Body of pancreas (tissue), 4 donors: ENCODE measurements around the gene GOPC. TPM values are rescaled to one million over a fixed set of nuclear protein-coding genes. Genes with fewer than 3 reads are reported as not detected.

ENCODE experiments used
- ATAC-seq: fragments of 150-250 bp; one replicate; pipeline ENCODE4 v1.9.1; 2016
- DNase-seq, 4 donors: peaks; one replicate each; pipeline ENCODE4 v3.0.0-alpha.2; 2019
- H3K27ac ChIP-seq, 4 donors: fragments of 200-600 bp; sonication (generic); 1 replicate in 3 of 4; 2 replicates in 1 of 4; pipeline versions ENCODE4 v1.5.1 to v1.6.1; 2016 to 2019; ENCODE audit warnings: mild to moderate bottlenecking in 1 of 4, mixed read lengths in 1 of 4, moderate library complexity in 1 of 4
- H3K27me3 ChIP-seq, 2 donors: fragments of 200-600 bp; sonication (generic); one replicate each; pipeline ENCODE4 v1.6.0; 2016; ENCODE audit warnings: mild to moderate bottlenecking in 1 of 2
- H3K36me3 ChIP-seq, 2 donors: fragments of 200-600 bp; sonication (generic); replicated peaks in 1 of 2; 2 replicates each; pipeline ENCODE4 v1.5.1; 2016; ENCODE audit warnings: low read depth in 2 of 2; ENCODE audit not compliant: insufficient read depth in 1 of 2
- H3K4me1 ChIP-seq: fragments of 200-600 bp; sonication (generic); one replicate; pipeline ENCODE4 v1.6.0; 2016
- H3K4me3 ChIP-seq, 2 donors: fragments of 200-600 bp; sonication (generic); 1 replicate in 1 of 2; 2 replicates in 1 of 2; pipeline ENCODE4 v1.5.1; 2016 to 2019
- H3K9me3 ChIP-seq, 3 donors: fragments of 200-600 bp; sonication (generic); 1 replicate in 2 of 3; 2 replicates in 1 of 3; pipeline ENCODE4 v1.5.1; 2016
- POLR2A ChIP-seq, 3 donors: fragments of 450-650 bp; IDR thresholded peaks; one replicate each; pipeline ENCODE4 v1.6.1; 2016; ENCODE audit warnings: antibody characterized with exemption in 3 of 3, mild to moderate bottlenecking in 2 of 3
- WGBS, 2 donors: methylation state at CpG; one replicate each; pipeline ENCODE4 v1.1.5; 2017; 5-methylcytosine and 5-hydroxymethylcytosine counted together
- intact Hi-C: fragments of 100-400 bp; cut with DNase I; formaldehyde crosslinking; loops from one replicate; pipeline ENCODE4 v1.15.1; 2023
- total RNA-seq, 2 donors: library from RNA; depleted of rRNA; stranded (reverse); fragments of >200 nt; gene quantifications; one replicate each; pipeline ENCODE4 v1.1.0, GENCODE V29; 2016
- TF ChIP-seq, protein P1 (sequence below), 7 experiments: fragments of 450-650 bp in 4 of 7; fragments of 200-600 bp in 3 of 7; sonication (generic) in 3 of 7; IDR thresholded peaks; one replicate each; pipeline ENCODE4 v1.5.1; 2016 to 2019; ENCODE audit warnings: antibody characterized with exemption in 7 of 7

Gene GOPC
- total RNA-seq, 2 donors from 2014 or later: 7.9 to 16.6 TPM

DNA sequence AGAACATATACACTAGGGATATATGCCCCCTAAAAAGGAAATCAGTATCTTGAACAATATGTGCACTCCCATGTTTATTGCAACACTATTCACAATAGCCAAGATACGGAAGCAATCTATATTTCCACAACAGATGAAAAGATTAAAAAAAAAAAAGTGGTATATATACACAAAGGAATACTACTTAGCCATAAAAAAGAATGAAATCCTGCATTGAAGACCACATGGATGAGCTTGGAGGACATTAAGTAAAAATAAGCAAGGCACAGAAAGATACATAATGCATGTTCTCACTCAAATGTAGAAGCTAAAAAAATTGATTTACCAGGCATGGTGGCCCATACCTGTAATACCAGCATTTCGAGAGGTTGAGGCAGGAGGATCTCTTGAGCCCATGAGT lies 4.6 kb downstream of the GOPC start:
- TF ChIP-seq, protein P1, sequence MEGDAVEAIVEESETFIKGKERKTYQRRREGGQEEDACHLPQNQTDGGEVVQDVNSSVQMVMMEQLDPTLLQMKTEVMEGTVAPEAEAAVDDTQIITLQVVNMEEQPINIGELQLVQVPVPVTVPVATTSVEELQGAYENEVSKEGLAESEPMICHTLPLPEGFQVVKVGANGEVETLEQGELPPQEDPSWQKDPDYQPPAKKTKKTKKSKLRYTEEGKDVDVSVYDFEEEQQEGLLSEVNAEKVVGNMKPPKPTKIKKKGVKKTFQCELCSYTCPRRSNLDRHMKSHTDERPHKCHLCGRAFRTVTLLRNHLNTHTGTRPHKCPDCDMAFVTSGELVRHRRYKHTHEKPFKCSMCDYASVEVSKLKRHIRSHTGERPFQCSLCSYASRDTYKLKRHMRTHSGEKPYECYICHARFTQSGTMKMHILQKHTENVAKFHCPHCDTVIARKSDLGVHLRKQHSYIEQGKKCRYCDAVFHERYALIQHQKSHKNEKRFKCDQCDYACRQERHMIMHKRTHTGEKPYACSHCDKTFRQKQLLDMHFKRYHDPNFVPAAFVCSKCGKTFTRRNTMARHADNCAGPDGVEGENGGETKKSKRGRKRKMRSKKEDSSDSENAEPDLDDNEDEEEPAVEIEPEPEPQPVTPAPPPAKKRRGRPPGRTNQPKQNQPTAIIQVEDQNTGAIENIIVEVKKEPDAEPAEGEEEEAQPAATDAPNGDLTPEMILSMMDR (IDR thresholded peaks at IDR 0.05): no peak
- no peak for TF ChIP-seq POLR2A (IDR thresholded peaks at IDR 0.05)
- intact Hi-C loops: no loop called here
- no peaks in the 10 kb centered on the region for H3K36me3 ChIP-seq
- H3K27ac ChIP-seq: no peak overlapping the region
- ATAC-seq: no peak
- DNase-seq: no peak
- peaks cover 21% of the 10 kb centered on the region for H3K4me1 ChIP-seq
- H3K4me3 ChIP-seq: no peak overlapping the region
- no peaks in the 10 kb centered on the region for H3K9me3 ChIP-seq
- 91 to 97% methylated on average over 2 of the region's 2 CpGs for WGBS, 2 donors
- no peaks in the 10 kb centered on the region for H3K27me3 ChIP-seq

DNA sequence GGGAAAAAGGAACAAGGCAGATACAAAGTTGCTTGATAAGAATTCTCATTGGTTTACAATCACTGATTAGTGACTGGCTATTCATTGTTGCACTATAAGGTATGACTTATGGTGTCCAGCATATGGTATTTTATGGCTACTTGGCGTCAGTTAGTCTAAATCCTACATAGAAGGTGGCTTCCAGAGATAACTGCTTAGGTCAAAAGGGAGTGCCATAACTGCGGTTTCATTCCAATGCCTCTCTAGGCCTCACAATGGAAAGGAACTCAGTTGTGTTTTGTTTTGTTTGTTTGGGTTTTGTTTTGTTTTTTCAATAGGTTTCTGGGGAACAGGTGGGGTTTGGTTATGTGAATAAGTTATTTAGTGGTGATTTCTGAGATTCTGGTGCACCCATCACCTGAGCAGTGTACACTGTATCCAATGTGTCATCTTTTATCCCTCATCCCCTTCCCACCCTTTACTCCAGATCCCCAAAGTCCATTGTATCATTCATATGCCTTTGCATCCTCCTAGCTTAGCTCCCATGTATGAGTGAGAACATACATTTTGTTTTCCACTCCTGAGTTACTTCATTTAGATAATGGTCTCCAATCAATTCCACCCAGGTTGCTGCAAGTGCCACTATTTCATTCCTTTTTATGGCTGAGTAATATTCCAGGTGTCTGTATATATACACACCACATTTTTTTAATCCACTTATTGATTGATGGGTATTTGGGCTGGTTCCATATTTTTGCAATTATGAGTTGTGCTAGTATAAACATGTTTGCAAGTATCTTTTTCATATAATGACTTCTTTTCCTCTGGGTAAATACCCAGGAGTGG lies 7.0 kb downstream of the GOPC start:
- Histone ChIP-seq H3K36me3 (no peaks in the 10 kb centered on the region), H3K4me3 (no peak overlapping the region), H3K4me1 (peaks cover 13% of the 10 kb centered on the region), H3K27me3 (no peaks in the 10 kb centered on the region), H3K27ac (no peak overlapping the region), H3K9me3 (no peaks in the 10 kb centered on the region)
- 94 to 98% methylated on average over 2 of the region's 2 CpGs for WGBS, 2 donors
- no peak for ATAC-seq
- TF ChIP-seq POLR2A (IDR thresholded peaks at IDR 0.05): no peak
- TF ChIP-seq, protein P1 (IDR thresholded peaks at IDR 0.05): no peak
- intact Hi-C loops: no loop called here
- DNase-seq: no peak

DNA sequence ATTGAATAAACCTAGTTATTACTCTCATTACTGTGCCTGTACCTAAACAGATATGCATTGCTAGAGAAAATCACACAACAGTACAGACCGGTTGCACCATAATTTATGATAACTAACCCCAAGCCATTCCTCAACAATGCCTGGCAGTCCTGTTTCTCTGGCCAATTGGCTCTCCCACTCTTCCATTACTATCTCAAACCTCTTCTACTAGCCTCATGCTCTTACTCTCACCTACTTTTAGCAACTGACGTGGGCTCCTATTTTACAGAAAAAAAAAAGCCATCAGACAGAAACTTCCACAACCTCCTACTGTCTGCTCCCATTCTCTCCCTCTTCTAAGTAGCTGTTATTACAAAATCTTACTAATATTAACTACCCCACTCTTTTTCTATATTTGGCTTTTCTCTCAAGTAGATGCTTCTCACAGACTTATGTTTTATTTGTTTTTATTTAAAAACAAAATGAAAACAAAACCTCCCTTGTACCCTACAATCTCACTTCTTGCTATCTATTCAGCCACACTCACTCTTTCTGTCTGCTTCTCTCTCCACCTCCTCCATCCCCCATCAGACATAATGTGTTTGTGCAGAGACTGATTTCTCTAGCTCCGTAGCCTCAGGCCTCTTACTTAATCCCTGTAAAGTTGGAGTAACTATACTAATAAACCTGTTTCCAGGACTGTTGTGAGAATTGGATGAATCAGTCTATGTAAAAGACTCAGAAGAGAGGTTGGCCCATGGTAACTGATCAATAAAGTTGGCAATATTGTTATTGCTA lies 9.1 kb downstream of the GOPC start:
- intact Hi-C loops: no loop called here
- DNase-seq: no peak
- Histone ChIP-seq H3K27ac (no peak overlapping the region), H3K4me1 (peaks cover 3% of the 10 kb centered on the region), H3K36me3 (no peaks in the 10 kb centered on the region), H3K27me3 (no peaks in the 10 kb centered on the region), H3K4me3 (no peak overlapping the region), H3K9me3 (no peaks in the 10 kb centered on the region)
- WGBS, 2 donors: 84 to 90% methylated on average over 3 of the region's 3 CpGs
- TF ChIP-seq POLR2A (IDR thresholded peaks at IDR 0.05): no peak
- TF ChIP-seq, protein P1 (IDR thresholded peaks at IDR 0.05): no peak
- no peak for ATAC-seq

DNA sequence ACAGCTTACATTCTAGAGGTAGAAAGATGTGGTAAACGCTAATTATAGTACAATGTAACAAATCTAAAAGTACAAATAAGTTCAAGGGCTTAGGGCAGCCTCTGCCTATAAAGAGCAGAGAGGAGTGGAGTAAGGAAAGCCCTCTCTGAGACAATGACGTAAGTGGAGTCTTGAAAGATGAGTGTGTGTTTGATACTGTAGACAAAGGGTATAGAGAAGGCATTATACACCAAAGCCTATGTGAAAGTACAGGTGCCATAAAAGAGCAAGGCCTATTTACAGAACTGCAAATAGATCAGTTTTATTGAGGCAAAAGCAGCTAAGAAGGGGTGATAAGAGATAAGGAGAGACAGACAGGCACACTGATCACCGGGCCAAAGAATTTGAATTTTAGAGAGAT lies 10.9 kb downstream of the GOPC start:
- Histone ChIP-seq H3K4me1 (peaks cover 3% of the 10 kb centered on the region), H3K27ac (no peak overlapping the region), H3K27me3 (no peaks in the 10 kb centered on the region), H3K4me3 (no peak overlapping the region), H3K9me3 (no peaks in the 10 kb centered on the region), H3K36me3 (no peaks in the 10 kb centered on the region)
- WGBS, 2 donors: 66 to 69% methylated on average over 3 of the region's 3 CpGs
- DNase-seq (no peak), ATAC-seq (no peak)
- TF ChIP-seq, protein P1 (IDR thresholded peaks at IDR 0.05): no peak
- TF ChIP-seq POLR2A (IDR thresholded peaks at IDR 0.05): no peak
- intact Hi-C loops: no loop called here
